Measurements from ENCODE around the gene FGD1. TPM values are rescaled to one million over a fixed set of nuclear protein-coding genes. Genes with fewer than 3 reads are reported as not detected.
A peak's percentile ranks its signal among the peaks of the same experiment; 100 is the strongest.

The FGD1 gene
- total and polyA plus RNA-seq, 2 of the 4 experiments (the other 2 are of a cell fraction), result 2.0 to 12.3 TPM

DNA sequence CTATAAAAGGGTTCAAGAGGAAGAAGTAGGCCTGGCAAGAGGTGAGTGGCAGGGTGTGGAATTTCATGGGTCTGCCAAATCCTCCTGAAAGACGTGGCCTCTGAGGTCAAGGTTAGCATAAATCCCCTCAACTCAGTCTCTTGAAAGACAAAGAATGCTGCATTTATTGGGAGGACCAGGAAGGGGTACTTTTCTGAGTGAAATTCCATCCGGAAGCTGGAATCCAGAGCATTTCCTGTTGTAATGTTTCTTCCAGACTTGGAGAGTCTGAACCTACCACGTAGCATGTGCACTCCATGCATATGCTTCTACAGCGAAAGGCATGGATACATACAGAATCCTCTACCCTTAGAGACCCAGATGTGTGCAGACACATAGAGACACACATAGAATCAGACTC is 13.4 kb upstream of the FGD1 start:
- WGBS, 2 experiments (ENCODE audit: extremely low coverage in 2 of 2, insufficient read length in 1 of 2), result 40% methylated on average over 1 of the region's 4 CpGs; no CpG with 5 or more reads in 1 of the 2 experiments
- peak overlapping the region; percentile 49 for H3K4ac ChIP-seq (ENCODE audit: low read depth, low read length)
- TF ChIP-seq, protein P1, sequence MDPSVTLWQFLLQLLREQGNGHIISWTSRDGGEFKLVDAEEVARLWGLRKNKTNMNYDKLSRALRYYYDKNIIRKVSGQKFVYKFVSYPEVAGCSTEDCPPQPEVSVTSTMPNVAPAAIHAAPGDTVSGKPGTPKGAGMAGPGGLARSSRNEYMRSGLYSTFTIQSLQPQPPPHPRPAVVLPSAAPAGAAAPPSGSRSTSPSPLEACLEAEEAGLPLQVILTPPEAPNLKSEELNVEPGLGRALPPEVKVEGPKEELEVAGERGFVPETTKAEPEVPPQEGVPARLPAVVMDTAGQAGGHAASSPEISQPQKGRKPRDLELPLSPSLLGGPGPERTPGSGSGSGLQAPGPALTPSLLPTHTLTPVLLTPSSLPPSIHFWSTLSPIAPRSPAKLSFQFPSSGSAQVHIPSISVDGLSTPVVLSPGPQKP (IDR thresholded peaks at IDR 0.05; ENCODE audit: borderline replicate concordance, low read depth, low read length), result no peak
- TF ChIP-seq CTCF (conservative IDR thresholded peaks at IDR 0.05; ENCODE audit: low read depth, low read length), result no peak
- no peak for TF ChIP-seq NFE2L2 (IDR thresholded peaks at IDR 0.05; ENCODE audit: low read depth, low read length)
- TF ChIP-seq, protein P2, sequence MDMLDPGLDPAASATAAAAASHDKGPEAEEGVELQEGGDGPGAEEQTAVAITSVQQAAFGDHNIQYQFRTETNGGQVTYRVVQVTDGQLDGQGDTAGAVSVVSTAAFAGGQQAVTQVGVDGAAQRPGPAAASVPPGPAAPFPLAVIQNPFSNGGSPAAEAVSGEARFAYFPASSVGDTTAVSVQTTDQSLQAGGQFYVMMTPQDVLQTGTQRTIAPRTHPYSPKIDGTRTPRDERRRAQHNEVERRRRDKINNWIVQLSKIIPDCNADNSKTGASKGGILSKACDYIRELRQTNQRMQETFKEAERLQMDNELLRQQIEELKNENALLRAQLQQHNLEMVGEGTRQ (IDR thresholded peaks at IDR 0.05; ENCODE audit: low read depth, low read length), result no peak
- TF ChIP-seq SMC3 (IDR thresholded peaks at IDR 0.05; ENCODE audit: low read depth, low read length), result no peak
- TF ChIP-seq RAD21 (IDR thresholded peaks at IDR 0.05; ENCODE audit: low read length), result no peak
- no peak for TF ChIP-seq CHD1 (IDR thresholded peaks at IDR 0.05; ENCODE audit: low read depth, low read length)
- TF ChIP-seq BHLHE40 (IDR thresholded peaks at IDR 0.05; ENCODE audit: low read depth, low read length), result no peak
- no peak for TF ChIP-seq RCOR1 (IDR thresholded peaks at IDR 0.05; ENCODE audit: insufficient replicate concordance, low read length)
- TF ChIP-seq CEBPB (IDR thresholded peaks at IDR 0.05; ENCODE audit: low read depth, low read length), result no peak
- TF ChIP-seq MXI1 (IDR thresholded peaks at IDR 0.05; ENCODE audit: borderline replicate concordance, low read depth, low read length), result no peak
- TF ChIP-seq FOS (IDR thresholded peaks at IDR 0.05; ENCODE audit: low read depth, low read length), result no peak
- no peak for TF ChIP-seq RFX5 (IDR thresholded peaks at IDR 0.05; ENCODE audit: low read depth, low read length)
- no peak for TF ChIP-seq MAFK (IDR thresholded peaks at IDR 0.05; ENCODE audit: low read depth, low read length)
- TF ChIP-seq MAZ (IDR thresholded peaks at IDR 0.05; ENCODE audit: borderline replicate concordance, low read depth, low read length), result no peak
- no peak for TF ChIP-seq POLR2A (IDR thresholded peaks at IDR 0.05; ENCODE audit: low read depth, low read length)
- peak overlapping the region; percentile 90; the same call in 1 of the 3 replicates for H2BK15ac ChIP-seq (ENCODE audit: low read depth, low read length)
- peak overlapping the region; percentile 59 for H4K91ac ChIP-seq (ENCODE audit: insufficient read depth, low read depth, low read length)
- ChIA-PET POLR2A (ENCODE audit: unreplicated experiment) (no interaction called here), CTCF (no interaction called here)
- intact Hi-C loops (cut with micrococcal nuclease) (no loop called here), dilution Hi-C loops (cut with HindIII; ENCODE audit: low sequenced_read_pairs, unreplicated experiment) (no loop called here), in situ Hi-C loops (cut with MboI; ENCODE audit: low sequenced_read_pairs) (no loop called here)
- no peaks in the 10 kb centered on the region for H3K9me3 ChIP-seq (ENCODE audit: control insufficient read depth, insufficient read depth, low read length)
- no peak overlapping the region for H3K4me2 ChIP-seq (ENCODE audit: low read depth, low read length)
- H3K18ac ChIP-seq (ENCODE audit: low read depth, low read length), result 0 out of 2 replicates have a peak overlapping the region, but pooled peaks have one; percentile 87
- peak overlapping the region; percentile 45 for H2BK20ac ChIP-seq (ENCODE audit: low read depth, low read length)
- H3K56ac ChIP-seq (ENCODE audit: extremely low read depth, insufficient read depth, low read length), result peak overlapping the region; percentile 61; the same call in 1 of the 2 replicates
- H2AFZ ChIP-seq (replicated peaks; ENCODE audit: low read length, poor library complexity), result peak overlapping the region; percentile 88
- H2BK120ac ChIP-seq (ENCODE audit: low read depth, low read length), result peak overlapping the region; percentile 78
- no peaks in the 10 kb centered on the region for H3K36me3 ChIP-seq (ENCODE audit: control insufficient read depth, insufficient read depth, low read length)
- H4K8ac ChIP-seq (ENCODE audit: low read depth in 2 of 2, low read length in 2 of 2), result peak overlapping the region; percentile 50 to 98; a peak in 3 of 4 replicates
- H3K27ac ChIP-seq (ENCODE audit: insufficient read depth, low read length), result peak overlapping the region; percentile 90; the same call in 1 of the 2 replicates
- H2AK9ac ChIP-seq (replicated peaks; ENCODE audit: low read depth, low read length, poor library complexity), result no peak overlapping the region
- H3K4me1 ChIP-seq (ENCODE audit: control insufficient read depth, insufficient read depth, low read length), result peaks cover 3% of the 10 kb centered on the region
- H2BK5ac ChIP-seq (ENCODE audit: low read depth, low read length, poor library complexity, severe bottlenecking), result peak overlapping the region; percentile 93
- DNase-seq (peak; percentile 40), ATAC-seq (ENCODE audit: low read depth) (peak; percentile 54)
- no peak overlapping the region for H3K4me3 ChIP-seq (ENCODE audit: insufficient read depth, low read depth, low read length)
- H3K14ac ChIP-seq (replicated peaks; ENCODE audit: low read depth, low read length), result peak overlapping the region; percentile 94
- H4K5ac ChIP-seq (ENCODE audit: low read depth, low read length), result peak overlapping the region; percentile 99
- no peak overlapping the region for H2AK5ac ChIP-seq (ENCODE audit: low read depth, low read length)
- no peaks in the 10 kb centered on the region for H3K9me1 ChIP-seq (ENCODE audit: insufficient read depth, low read length)
- no peaks in the 10 kb centered on the region for H4K20me1 ChIP-seq (ENCODE audit: insufficient read depth, low read length)
- H3K79me1 ChIP-seq (ENCODE audit: low read depth in 1 of 2, low read length in 2 of 2), result no peaks in the 10 kb centered on the region
- peak overlapping the region; percentile 75; the same call in 1 of the 2 replicates for H3K23ac ChIP-seq (ENCODE audit: low read depth, low read length)
- H3K9ac ChIP-seq (ENCODE audit: low read depth, low read length), result no peak overlapping the region
- BruUV-seq (replicated peaks), result no TSS peak
- H3K27me3 ChIP-seq (ENCODE audit: control insufficient read depth, insufficient read depth, low read length), result no peaks in the 10 kb centered on the region
